Stimulated activated CD8-positive, alpha-beta memory T cell treated with anti-CD3 and anti-CD28 coated beads, Interleukin-7, amount 100 ng/mL, for 48 hours (primary cell): ENCODE measurements around the gene CATSPER1.

Experiments used
- DNase-seq, 2 donors: peaks; one replicate each; pipeline ENCODE4 v3.0.0-alpha.2; 2020; ENCODE audit warnings: low read depth in 1 of 2; ENCODE audit errors: extremely low read depth in 1 of 2

CATSPER1 gene

DNA sequence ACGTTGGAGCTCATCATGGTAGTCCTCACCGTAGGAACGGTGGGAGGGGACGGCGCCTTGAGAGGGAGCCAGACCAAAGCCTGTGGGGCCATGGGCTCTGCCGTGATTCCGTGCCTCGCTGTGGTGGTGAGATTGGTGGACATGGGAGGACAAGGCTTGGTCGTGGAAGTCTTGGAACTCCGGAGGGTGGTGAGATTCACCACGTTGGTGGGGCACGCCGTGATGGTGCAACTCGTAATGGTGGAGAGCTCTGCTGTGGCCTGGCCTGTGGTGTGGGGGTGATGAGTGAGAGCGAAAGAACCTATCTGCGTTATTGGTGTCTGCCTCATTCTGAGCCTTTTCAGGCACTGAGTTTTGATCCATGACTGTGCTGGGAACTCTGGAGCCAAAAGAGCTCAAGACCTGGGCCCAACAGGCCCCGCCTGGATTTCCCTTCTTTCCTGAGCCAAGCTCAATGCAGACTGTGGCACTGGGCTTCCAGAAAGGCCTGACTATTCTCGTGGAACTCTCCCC, at the start of gene CATSPER1:
CATSPER1 (minus strand) TSS at position 463 of the 513 bp plus-strand sequence; CDS start at position 363, 100 bp downstream.
- no peak for DNase-seq

DNA sequence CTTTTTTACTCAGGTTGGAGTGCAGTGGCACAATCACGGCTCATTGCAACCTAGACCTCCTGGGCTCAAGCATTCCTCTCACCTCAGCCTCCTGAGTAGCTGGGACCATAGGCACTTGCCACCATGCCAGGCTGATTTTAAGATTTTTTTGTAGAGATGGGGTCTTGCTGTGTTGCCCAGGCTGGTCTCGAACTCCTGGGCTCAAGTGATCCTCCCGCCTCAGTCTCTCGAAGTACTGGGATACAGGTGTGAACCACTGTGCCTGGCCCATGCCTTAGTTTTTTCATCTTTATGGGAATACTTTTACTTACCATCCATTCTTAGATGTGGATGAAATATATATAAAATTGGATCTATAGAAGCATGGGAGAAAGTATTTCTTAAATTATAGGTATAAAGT, 49.0 kb upstream of the CATSPER1 start:
- DNase-seq, result no peak

GRCh38 chr11:66073669-66074068, 47.4 kb upstream of the CATSPER1 start:
- DNase-seq, result no peak

GRCh38 chr11:66072518-66072917, 46.2 kb upstream of the CATSPER1 start:
- no peak for DNase-seq

GRCh38 chr11:66072081-66072480, 45.8 kb upstream of the CATSPER1 start:
- no peak for DNase-seq

- DNase-seq, result no peak
Observed at GRCh38 chr11:66071381-66071801, 45.1 kb upstream of the CATSPER1 start.

- DNase-seq, result no peak
Observed at GRCh38 chr11:66070604-66071380, 44.5 kb upstream of the CATSPER1 start.

DNA sequence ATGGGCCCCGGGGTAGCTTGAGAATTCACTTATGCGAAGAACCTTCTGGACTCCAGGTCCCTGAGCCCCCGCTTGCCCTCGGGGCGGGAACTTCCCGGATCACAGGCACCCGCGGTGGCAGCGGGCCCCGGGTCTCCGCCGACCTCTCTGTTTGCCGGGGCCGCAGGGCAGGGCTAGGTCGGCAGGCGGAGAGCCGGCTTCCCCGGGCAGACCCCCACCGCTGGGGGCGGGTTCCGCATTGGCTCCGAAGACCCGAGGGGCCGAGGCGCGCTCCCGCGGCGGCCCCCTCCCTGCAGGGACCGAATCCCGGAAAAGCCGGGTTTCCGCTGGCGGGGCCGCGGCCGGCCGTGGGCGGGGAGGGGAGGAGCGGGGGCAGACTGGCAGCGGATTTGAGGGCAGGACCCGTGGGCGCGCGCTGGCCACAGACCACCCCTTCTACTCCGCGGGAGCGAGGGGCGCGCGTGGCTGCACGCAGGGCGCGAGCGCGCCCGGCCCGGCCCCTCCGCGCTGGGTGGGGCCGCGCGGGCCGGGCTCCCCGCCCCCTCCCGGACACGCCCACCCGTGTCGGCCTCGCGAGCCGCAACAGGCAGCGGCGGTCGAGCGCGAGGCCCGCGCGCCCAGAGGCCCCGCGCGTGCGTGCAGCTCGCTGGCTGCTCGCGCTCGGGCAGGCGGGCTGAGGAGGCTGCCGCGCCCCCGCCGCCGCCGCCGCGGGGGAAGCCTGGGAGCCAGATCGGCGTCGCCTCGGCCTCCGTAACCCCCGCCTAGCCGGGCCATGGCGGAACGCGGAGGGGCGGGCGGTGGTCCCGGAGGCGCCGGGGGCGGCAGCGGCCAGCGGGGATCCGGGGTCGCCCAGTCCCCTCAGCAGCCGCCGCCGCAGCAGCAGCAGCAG, 43.7 kb upstream of the CATSPER1 start, which contains the start of gene PACS1:
PACS1 (plus strand) TSS at position 558 of the 889 bp plus-strand sequence; CDS start at position 773, 215 bp downstream.
- peak; percentile 71 to 73 for DNase-seq

- DNase-seq, result peak in 1 of 2 donors; percentile 20
Observed at GRCh38 chr11:66068923-66069714, 42.8 kb upstream of the CATSPER1 start.

DNA sequence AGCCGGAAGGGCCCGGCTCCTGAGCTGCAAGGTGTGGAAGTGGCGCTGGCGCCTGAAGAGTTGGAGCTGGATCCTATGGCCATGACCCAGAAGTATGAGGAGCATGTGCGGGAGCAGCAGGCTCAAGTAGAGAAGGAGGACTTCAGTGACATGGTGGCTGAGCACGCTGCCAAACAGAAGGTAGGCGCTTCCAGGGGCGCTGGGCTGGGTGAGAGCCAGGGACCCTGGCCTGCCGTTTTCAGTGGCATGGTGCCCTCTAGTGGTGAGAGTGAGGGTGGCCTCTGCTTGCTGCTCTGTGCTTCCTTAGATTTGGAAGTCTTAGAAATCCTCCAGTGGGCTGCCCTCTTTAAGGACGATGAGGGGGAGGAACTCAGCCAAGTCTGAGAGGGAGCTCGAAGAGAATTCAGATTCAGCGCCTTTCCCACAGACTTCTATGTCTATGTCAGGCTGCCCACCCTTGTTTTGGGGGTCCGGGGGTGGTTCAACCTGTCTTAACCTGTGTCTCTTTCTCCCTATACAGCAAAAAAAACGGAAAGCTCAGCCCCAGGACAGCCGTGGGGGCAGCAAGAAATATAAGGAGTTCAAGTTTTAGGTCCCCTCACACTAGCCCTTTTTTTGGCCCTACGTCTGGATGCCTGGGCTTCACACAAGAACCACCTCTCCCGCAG, 42.0 kb upstream of the CATSPER1 start:
- DNase-seq, result peak in 1 of 2 donors; percentile 62

- no peak for DNase-seq
Observed at GRCh38 chr11:66067640-66068039, 41.4 kb upstream of the CATSPER1 start.

- DNase-seq, result no peak
Observed at GRCh38 chr11:66066751-66067150, 40.5 kb upstream of the CATSPER1 start.

DNA sequence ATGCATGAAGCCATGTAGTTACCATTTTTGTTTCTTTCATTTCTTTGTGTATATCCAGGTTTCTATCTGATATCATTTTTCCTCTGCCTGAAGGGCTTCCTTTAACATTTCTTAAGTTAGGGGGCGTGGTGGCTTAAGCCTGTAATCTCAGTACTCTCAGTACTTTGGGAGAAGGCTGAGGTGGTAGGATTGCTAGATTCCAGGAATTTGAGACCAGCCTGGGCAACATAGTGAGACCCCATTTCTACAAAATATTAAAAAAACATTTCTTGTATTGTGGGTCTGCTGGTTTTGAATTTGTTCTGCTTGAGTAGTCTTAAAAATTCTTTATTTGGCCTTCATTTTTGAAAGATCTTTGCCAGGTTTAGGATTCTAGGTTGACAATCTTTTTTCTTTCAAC, 38.3 kb upstream of the CATSPER1 start:
- DNase-seq, result no peak

GRCh38 chr11:66063900-66064299, 37.6 kb upstream of the CATSPER1 start:
- no peak for DNase-seq

- DNase-seq, result no peak
Observed at GRCh38 chr11:66062408-66062807, 36.1 kb upstream of the CATSPER1 start.

DNA sequence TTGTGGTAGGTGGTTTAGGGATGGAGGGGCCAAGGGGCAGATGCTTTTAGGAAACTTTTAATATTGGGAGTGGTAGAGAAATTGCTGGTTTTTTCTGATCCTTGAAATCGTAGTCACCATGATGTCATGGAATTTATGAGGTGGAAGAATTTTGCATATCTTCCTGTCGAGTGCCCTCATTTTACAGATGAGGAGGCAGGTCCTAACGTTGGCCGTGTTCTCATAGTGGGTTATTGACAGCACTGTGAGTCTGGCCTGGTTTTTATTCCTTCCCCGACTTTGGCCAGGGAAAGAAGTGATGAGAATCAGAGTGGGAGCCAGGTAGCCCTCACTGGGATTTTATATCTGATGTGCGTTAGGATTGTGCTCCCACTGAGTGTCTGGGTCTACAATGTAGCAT, 35.0 kb upstream of the CATSPER1 start:
- DNase-seq, result no peak

DNA sequence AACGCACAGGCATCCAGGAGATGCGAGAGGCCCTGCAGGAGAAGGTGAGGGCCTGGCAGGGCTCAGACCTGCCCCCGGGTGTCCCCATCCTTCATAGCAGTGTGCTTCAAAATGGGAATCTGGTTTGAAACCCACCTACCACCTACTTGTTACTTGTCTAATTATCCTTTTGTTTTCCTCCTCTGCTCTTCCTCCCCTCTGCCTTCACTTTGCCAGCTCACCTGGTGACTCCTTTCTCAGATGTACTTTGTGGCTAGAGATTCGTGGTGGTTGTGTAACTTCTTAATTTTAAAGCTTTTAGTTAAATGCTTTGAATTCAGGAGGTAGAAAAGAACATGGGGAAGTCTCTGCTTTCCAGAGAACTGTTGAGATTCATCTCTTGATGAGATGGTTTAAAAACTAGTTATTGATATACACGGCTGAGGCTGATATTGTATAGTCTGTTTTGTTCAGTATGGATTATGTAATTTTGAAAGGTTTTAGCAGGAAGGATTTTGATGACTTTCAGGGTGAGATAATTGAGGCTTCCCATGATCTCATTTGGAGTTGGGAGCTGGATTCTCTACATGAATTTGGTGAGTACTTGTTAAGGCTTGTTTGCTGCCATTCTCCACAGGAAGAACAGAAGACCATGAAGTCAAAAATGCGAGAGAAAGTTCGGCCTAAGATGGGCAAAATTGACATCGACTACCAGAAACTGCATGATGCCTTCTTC, 33.8 kb upstream of the CATSPER1 start:
- no peak for DNase-seq

GRCh38 chr11:66056501-66056900, 30.2 kb upstream of the CATSPER1 start:
- no peak for DNase-seq

GRCh38 chr11:66055021-66055420, 28.7 kb upstream of the CATSPER1 start:
- no peak for DNase-seq

GRCh38 chr11:66052664-66052982, 26.3 kb upstream of the CATSPER1 start:
- DNase-seq, result no peak
